Measurements from ENCODE around the gene CRIP1.

Gene CRIP1

DNA sequence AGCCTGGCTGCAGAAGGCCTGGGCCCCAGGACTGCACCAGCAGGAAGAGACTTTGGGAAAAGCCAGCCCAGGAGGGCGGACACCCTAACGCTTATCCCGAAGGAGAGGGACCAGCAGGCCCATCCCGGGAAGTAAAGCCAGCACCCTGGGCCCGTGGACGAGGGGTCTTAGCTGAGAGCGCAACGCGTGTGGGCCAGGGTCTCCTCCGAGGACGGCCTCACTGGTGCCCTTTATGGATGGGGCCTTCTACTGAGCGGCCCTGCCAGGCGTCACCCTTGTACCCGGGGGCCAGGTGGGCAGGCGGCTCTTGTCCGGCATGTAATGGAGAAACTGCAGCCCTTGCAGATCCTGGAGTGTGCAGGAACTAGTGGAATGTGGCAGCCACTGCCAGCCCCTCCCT is 18.4 kb downstream of the CRIP1 start:
- DNase-seq (ENCODE audit: low read depth in 2 of 2) = no peak

DNA sequence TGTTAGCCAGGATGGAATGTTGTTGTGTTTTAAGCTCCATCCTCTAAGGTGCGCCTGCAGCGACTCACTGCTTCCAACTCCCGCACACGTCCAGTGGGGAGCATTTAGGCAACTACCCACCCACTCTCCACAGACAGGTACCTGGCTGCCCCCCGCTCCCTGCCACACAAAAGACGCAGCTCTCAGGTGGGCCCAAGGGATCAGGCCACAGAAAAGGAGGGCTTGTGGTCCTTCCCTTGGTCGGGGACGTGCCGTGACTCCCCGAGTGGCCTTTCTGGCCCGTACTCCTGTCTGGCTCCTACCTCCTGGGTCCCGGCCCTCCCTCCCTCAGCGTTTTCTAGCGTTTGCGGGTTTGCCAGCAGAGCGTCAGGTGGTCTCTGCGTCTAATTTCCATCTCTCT is 20.6 kb downstream of the CRIP1 start:
- no peak for DNase-seq (ENCODE audit: low read depth in 2 of 2)

DNA sequence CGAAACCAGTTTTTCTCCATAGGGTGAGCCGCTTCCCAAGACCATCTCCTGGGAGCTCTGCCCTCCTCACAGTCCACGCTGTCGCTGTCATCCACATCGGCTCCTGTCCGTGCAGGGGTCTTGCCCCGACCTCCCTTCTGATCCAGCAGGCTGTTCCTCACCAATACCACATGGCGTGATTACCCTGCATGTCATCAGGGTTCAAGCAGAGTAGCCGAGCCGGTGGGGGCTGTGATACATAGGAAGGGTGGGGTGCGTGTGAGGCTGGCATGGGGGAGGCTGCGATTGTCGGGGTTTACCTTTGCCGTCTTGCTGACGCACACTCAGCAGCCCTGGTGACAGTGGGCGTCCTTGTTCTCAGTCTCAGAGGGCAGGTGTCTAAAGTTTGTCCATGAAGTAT is 21.4 kb downstream of the CRIP1 start:
- DNase-seq (ENCODE audit: low read depth in 2 of 2) = no peak

DNA sequence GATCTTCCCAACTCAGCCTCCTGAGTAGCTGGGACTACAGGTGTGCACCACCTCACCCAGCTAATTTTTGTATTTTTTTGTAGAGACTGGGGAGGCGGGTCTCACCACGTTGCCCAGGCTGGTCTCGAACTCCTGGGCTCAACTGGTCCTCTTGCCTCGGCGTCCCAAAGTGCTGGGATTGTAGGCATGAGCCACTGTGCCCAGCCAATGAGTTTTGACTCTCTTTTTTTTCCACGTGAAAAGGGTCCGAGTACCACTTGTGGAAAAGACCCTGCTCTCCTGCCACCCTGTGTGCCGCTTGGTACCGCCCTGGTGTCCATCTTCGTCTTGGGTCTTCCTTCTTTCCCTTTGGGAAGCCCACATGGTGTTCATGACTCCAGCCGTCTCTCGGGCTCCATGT is 21.9 kb downstream of the CRIP1 start:
- no peak for DNase-seq (ENCODE audit: low read depth in 2 of 2)

DNA sequence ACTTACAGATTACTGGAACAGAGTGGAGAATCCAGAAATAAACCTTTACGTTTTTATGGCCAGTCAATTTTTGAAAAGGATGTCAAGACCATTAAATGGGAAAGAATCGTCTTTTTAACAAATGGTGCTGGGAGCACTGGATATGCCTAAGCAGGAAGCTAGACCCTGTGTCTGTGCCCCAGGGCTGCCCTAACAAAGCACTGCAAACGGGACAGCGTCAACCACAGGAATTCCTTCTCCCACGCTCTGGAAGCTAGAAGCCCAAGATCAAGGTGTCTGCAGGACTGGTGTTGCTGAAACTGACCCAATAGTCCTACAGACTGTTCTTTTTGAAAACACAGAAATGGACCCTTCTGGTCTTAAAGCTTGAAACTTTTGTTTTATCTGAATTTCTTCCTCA is 30.4 kb downstream of the CRIP1 start:
- no peak for DNase-seq (ENCODE audit: low read depth in 2 of 2)

DNA sequence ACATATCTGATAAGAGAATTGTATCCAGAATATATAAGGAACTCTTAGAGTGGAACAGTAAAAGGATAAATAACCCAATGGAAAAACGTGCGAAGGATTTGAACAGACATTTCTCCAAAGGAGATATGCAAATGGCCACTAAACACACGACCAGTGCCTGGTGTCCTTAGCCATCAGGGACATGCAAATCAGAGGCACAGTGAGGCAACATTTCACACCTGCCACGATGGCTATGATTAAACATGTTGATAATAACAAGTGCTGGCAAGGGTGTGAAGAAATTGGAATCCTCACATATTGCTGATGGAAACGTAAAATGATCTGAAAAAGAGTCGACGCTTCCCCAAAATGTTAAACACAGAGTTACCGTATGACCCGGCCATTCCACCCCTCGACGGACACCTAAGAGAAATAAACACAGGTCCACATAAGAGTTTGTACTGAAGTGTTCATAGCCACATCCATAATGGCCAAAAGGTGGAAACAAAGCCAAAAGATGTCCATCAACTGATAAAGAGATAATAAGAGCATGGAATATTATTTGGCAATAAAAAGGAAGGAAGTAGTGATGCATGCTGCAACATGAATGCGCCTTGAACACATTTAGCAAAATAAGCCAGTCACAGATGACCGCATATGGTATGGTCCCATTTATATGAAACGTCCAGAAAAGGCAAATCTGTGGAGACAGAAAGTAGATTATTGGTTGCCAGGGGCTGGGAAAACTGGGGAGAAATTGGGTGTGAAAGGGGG is 33.4 kb downstream of the CRIP1 start:
- DNase-seq (ENCODE audit: low read depth in 2 of 2) = no peak

DNA sequence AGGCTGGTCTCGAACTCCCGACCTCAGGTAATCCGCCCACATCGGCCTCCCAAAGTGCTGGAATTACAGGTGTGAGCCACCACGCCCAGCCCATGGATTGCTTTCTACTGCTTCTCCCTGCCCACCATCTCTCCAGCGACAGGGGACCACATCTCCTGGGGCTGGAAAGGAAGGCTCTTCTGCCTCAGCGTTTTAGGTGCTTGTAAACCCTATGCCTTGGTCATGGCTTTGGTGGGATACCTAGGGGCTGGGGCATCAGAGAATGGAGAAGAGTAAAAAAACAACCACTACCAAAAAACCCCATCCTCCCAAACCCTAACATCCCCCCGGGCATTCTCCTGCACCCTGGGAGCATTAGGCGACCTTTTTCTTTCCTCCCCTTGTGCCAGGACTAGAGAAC is 38.6 kb downstream of the CRIP1 start:
- no peak for DNase-seq (ENCODE audit: low read depth in 2 of 2)

DNA sequence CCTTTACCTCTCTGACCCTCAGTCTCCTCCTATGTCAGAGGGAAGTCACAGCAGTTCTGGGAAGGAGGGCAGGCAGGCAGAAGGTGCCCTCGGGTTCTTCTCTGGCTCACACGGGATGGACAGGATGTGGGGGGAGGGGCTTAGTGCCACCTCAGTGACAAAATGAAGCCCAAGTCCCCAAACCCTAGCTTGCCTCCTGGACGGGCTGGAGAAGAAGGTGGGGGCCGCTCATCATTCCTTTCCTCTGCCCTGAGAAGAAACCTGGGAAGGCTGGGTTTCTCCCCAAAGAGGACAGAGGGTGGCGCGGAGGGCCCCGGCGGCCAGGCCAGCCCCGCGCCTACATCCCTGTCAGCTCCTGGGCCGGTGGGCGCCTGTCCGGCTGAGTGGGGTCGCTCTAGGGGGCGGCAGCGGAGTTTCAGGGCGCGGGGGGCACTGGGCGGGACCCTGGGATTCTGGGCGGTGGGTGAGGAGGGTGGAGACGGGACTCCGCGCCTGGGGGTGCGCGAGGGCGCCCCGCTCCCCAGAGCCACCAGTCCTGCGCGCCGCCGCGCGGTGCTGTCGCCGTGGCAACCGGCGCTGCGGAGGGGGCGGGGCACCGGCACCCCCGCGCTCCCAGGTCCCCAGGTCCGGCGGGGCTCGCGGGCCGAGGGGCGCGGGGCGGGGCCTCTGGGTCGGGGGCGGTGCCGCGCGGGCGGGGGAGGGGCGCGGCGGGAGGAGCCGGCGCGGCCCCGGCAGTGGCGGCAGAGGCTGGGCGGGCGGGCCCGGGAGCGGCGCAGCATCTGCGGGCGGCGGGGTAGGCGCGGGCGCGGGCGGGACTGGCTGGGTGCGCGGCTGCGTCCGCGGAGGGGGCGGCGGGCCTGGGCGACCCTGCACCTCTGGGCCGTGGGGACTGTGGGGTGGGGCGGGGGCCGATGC is 39.4 kb downstream of the CRIP1 start, which contains the start of gene TMEM121:
TSS of gene TMEM121 (plus strand) at position 723 of the 915 bp plus-strand sequence. CDS start 2,252 bp downstream, outside the sequence.
- no peak for DNase-seq (ENCODE audit: low read depth in 2 of 2)

DNA sequence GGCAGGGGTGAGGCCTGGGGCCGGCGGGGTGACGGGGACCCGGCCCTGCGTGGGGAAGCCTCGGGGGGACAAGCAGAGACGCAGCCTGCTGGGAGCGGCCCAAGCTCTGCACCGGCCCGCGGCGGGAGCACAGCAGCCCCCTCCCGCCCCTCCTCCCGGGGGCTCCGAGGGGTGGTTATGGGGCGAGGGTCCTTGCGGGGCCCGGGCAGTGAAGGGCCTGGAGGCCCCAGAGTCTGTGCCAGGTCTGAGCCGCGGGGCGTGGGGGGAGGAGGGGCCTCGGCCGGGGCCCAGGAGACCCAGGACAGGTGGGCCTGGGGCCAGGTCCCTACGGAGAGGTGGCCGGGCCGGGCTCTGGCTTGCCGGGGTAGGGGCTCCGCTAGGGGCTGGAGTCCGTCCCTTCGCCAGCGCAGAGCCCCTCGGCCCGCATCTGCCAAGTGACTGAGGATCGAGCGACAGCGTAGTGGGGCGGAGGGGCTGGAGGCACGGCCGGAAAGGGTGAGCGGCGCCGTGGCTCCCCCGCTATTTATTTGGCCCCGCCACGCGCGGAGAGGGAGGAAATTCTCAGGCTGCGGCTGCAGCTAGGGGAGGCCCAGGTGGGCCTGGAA is 40.2 kb downstream of the CRIP1 start:
- DNase-seq (ENCODE audit: low read depth in 2 of 2) = no peak

DNA sequence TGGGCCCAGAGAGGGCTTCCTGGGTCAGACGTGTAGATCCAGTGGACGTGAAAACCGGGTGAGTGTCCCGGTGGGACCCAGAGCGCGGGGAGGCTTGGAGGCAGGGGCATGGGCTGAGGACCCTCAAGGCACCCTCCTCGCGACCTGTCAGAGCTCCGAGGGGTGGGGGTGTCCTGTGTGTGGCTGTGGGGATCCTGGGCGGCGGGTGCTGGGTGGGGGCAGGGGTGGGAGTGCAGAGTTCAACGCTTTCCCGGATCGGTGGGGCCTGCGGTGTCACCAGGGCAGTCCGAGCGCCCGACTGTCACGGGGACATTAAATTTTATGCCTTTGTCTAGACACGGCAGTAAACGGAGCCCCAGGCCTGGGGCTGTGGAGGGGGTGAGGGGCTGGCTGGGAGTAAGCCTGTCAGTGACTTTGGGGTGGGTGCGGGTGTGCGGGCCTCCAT is 40.7 kb downstream of the CRIP1 start:
- no peak for DNase-seq (ENCODE audit: low read depth in 2 of 2)

DNA sequence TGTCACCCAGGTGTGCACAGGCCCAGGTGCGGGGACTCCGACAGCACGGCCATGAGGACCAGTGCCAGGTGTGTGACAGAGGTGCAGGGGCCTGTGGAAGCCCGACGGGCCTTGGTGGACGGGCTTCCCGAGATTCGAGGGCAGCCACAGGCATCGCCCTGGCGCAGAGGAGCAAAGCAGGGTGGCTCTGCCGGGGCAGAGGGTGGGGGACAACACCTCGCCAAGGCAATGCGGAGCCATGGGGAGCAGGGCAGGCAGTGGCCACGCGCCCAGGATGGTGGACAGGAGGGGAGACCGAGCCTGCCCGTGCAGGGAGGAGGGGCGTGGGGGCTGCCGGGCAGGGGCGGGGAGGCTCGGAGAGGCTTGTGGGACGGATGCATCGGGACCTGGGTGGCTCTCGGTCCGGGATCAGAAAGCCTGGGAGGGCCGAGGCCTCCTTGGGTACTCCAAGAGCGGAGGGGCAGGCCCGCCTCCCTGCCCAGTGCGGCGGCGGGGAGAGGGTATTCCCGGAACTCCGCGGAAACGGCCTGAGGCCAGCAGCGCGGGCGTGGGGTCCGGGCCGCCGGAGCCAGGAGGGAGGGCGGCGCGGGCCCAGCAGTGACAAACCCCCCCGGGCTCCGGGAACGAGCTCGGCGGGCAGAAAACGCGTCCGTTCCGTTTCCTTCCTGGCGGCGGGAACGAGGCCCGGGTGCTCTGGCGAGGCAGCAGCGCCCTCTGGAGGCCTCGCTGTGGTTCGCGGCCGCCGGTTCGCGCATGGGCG is 41.3 kb downstream of the CRIP1 start:
- peak; percentile 66 to 69 for DNase-seq (ENCODE audit: low read depth in 2 of 2)

DNA sequence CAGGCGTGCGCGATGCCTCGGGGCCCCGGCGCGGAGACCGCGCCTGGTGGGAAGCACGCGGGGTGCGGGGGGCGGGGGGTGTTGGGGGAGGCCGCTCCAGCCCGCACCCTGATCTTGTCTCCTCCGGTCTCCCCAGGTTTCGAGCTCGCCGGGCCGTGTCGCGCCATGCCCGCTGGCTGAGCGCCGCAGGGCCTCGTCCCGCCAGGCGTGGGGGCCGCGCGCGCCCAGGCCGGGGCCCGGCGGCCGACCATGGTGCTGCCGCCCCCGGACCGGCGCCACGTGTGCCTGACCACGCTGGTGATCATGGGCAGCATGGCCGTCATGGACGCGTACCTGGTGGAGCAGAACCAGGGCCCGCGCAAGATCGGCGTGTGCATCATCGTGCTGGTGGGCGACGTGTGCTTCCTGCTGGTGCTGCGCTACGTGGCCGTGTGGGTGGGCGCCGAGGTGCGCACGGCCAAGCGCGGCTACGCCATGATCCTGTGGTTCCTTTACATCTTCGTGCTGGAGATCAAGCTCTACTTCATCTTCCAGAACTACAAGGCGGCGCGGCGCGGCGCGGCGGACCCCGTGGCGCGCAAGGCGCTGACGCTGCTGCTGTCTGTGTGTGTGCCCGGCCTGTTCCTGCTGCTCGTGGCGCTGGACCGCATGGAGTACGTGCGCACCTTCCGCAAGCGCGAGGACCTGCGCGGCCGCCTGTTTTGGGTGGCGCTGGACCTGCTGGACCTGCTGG is 42.1 kb downstream of the CRIP1 start:
- peak in 1 of 2 donors; percentile 31 for DNase-seq (ENCODE audit: low read depth in 2 of 2)

DNA sequence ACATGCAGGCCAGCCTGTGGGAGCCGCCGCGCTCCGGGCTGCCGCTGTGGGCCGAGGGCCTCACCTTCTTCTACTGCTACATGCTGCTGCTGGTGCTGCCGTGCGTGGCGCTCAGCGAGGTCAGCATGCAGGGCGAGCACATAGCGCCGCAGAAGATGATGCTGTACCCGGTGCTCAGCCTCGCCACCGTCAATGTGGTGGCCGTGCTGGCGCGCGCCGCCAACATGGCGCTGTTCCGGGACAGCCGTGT is 42.6 kb downstream of the CRIP1 start:
- DNase-seq (ENCODE audit: low read depth in 2 of 2) = no peak

DNA sequence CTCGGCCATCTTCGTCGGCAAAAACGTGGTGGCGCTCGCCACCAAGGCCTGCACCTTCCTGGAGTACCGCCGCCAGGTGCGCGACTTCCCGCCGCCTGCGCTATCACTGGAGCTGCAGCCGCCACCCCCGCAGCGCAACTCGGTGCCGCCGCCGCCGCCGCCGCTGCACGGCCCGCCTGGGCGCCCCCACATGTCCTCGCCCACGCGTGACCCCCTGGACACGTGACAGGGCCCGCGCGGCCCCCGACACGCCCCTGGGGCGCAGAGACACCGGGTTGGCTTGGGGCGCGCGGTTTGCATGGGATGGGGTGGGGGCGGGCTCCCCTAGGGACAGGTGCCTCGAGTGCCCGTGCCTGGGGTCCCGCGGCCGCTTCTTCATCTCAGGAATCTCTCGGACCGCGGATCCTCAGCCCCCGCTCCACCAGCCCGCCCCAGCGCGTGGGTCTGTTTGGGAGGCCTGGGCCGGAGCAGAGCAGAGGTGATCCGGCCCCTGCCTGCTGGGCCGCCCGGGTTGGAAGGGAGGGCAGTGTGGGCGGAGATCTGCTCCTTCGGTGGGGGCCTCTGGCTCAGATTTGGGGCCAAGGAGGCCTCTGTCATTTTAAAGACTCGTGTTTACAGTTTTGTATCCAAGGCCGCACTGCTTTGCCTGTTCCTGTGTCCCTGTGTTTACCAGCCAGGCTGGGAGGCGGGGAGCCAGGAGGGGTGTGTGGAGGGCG is 43.0 kb downstream of the CRIP1 start:
- no peak for DNase-seq (ENCODE audit: low read depth in 2 of 2)

DNA sequence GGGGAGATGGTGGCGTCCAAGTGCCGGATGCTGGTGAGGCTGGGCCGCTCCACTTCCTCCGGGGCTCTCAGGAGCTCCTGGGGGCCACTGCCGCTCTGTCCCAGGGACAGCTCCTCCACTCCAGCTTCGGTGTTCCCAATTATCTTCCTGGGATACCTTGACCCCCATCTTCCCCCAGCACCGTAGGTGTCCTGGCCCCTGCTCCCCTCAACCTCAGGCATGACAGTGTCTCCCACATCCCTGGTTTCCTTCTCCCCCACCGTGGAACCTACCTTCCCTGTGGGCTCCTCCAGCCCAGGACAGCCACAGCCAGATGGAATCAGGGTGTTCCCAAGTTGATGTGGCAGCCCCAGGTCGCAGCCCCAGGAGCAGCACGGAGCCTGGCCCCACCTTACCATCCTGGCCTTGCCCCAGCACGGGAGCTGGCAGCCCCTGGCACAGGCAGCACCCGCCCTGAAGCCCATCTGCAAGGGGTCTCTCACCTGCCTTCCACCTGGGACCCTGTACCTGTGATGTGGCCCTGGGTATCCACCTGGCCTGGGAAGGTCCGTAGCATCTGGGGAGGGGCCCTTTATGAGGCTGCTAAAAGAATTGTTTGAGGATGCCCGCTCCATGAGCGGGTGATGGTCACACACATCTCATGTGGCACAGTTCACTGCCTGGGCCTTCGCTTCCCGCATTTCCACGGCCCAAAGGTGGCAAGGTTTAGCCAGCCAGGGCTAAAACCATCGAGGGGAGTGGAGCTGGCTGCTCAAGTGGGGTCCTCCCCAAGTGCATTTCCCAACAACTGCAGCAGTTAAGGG is 43.8 kb downstream of the CRIP1 start:
- no peak for DNase-seq (ENCODE audit: low read depth in 2 of 2)

DNA sequence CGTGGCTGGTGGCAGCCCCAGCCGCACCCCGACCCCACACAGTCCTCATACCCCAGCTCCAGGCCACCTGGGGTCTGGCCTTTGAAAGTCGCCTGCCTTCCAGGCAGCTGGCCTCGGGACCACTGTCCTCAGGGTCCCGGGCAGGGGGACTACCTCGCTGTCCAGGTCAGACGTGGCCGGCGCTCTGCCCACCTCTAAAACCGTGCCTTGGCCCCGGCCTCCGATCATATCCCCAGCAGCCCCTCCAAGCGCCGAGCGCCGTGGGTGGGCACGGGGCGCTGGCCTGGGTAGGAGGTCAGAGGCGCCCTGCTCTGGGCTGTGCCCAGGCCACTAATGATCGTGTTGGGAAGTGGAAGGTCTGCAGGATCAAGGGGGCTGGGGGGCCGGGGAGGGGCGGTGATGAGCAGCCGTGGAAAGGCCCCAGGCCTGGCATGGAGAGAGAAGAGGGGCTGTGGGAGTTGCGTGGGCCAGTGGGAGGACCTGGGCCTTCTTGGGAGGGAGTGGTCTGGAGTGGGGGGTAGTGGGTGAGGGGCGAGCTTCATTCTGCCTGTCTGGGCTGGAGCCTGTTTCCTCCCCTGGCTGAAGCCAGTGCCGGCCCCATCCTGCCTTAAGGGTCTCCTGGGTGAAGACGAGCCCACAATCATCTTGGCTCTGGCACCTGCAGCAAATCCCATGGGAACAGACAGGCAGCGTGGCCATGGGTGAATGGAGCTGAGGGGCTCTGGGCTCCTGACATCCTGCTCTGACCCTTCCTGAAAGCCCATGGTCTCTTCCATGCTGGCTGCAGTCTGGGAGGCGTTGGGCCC is 44.6 kb downstream of the CRIP1 start:
- DNase-seq (ENCODE audit: low read depth in 2 of 2) = no peak

DNA sequence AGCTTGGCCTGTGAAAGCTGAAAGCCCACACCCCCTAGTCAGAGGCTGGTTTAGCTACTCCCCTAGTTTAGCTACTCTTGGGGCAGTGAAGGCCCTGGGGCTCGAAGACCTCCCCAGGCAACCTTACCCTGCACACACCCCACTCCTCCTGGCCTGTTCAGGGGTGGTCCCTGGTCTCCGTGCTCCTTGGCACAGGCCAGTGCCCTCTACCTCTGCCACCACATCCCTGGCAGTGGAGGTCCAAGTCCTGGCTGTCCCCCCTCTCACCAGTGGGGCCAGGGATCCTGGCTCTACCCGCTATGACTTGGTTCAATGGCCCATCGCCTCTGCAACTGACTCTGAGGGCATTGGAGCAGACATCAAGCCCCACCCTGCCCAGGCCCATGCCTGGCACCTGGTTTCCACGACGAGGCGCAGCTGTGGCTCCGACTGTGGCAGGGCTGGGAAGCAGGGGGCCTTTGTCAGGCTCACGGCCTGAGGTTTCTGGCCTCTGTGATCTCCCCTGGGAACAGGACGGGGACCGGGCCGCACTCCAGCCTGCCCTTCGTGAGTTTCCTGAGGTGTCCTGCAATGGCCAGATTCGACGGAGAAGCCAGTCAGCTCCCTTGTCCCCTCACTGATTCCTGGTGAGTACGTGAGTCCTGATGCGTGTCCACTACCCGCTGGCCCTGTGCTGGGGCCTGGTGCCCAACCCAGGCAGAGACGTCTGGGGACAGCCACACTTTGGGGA is 45.4 kb downstream of the CRIP1 start:
- no peak for DNase-seq (ENCODE audit: low read depth in 2 of 2)

DNA sequence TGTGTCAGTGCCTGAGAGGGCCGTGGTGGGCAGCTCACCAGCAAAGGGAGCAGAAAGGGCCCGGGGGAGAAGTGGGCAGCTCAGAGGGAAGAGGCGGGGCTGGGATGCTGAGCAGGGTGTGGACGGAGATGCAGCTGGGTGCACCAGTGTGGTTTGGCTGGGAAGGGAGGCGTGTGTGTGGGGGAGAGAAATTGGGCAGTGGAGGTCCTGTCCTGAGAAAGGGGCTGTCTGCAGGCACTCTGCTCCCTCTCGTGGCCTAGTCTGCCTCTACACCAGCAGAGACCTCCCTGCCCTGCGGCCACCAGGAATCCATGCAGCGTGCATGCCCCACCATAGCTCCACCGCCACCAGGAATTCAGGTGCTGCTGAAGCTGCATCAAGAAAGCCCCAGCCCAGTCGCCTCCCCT is 46.1 kb downstream of the CRIP1 start:
- DNase-seq (ENCODE audit: low read depth in 2 of 2) = no peak

Data from activated CD4-positive, alpha-beta T cell treated with anti-CD3 and anti-CD28 coated beads for 24 hours (primary cell).